PC-9 (cell line): ENCODE measurements around the gene PSMD3.

Experiments
- CTCF ChIP-seq: fragments of 200-600 bp; sonication (generic); conservative IDR thresholded peaks from 2 replicates; pipeline ENCODE4 v1.6.1; 2017; ENCODE audit warnings: mixed run types, antibody characterized with exemption, mild to moderate bottlenecking, moderate library complexity
- EZH2 ChIP-seq: fragments of 200-600 bp; sonication (generic); IDR thresholded peaks from 2 replicates; pipeline ENCODE4 v1.8.0; 2017; ENCODE audit warnings: antibody characterized with exemption, low read depth

- TF ChIP-seq CTCF (no peak), EZH2 (no peak)
These were observed 1.5 kb upstream of the PSMD3 start for GRCh38 chr17:39979016-39979670.
